Smooth muscle cell (in vitro differentiated cells): ENCODE results near the gene ZNF18. TPM values are rescaled to one million over a fixed set of nuclear protein-coding genes. Genes with fewer than 3 reads are reported as not detected.

Experiments
- DNase-seq: peaks from one replicate; lab custom pipeline; 2025; ENCODE audit not compliant: unreplicated experiment; lab: John Stamatoyannopoulos, UW
- H2AFZ ChIP-seq: fragments of 200-600 bp; sonication (generic); 2 replicates; pipeline ENCODE4 v1.6.0; 2016; ENCODE audit warnings: antibody characterized with exemption, low read depth, mild to moderate bottlenecking
- H3F3A ChIP-seq: fragments of 200-600 bp; sonication (generic); 2 replicates; pipeline ENCODE4 v1.6.0; 2017; ENCODE audit warnings: antibody characterized with exemption, low read depth
- H3K27ac ChIP-seq: fragments of 200-600 bp; sonication (generic); 2 replicates; pipeline ENCODE4 v1.5.1; 2016; ENCODE audit warnings: low read depth, mild to moderate bottlenecking
- H3K27me3 ChIP-seq: fragments of 200-600 bp; sonication (generic); 2 replicates; pipeline ENCODE4 v1.6.1; 2016; ENCODE audit warnings: low read depth, mild to moderate bottlenecking
- H3K36me3 ChIP-seq: fragments of 200-600 bp; sonication (generic); 2 replicates; pipeline ENCODE4 v1.5.1; 2016; ENCODE audit warnings: low read depth
- H3K4me1 ChIP-seq: fragments of 200-600 bp; sonication (generic); 2 replicates; pipeline ENCODE4 v1.5.1; 2016; ENCODE audit warnings: low read depth
- H3K4me2 ChIP-seq: fragments of 200-600 bp; sonication (generic); 2 replicates; pipeline ENCODE4 v1.6.0; 2016; ENCODE audit warnings: mild to moderate bottlenecking
- H3K4me3 ChIP-seq: fragments of 200-600 bp; sonication (generic); 2 replicates; pipeline ENCODE4 v1.5.1; 2016; ENCODE audit warnings: mild to moderate bottlenecking
- H3K79me2 ChIP-seq: fragments of 200-600 bp; sonication (generic); 2 replicates; pipeline ENCODE4 v1.6.0; 2016; ENCODE audit warnings: low read depth, mild to moderate bottlenecking
- H3K9ac ChIP-seq: fragments of 200-600 bp; sonication (generic); 2 replicates; pipeline ENCODE4 v1.6.0; 2016; ENCODE audit warnings: low read depth
- H3K9me3 ChIP-seq: fragments of 200-600 bp; sonication (generic); replicated peaks from 2 replicates; pipeline ENCODE4 v1.5.1; 2016; ENCODE audit warnings: low read depth
- H4K20me1 ChIP-seq: fragments of 200-600 bp; sonication (generic); 2 replicates; pipeline ENCODE4 v1.6.0; 2016; ENCODE audit warnings: low read depth
- WGBS: methylation state at CpG from one replicate; pipeline ENCODE4 v1.1.7; 2016; ENCODE audit warnings: low lambda C conversion rate; 5-methylcytosine and 5-hydroxymethylcytosine counted together
- polyA plus RNA-seq: library from polyadenylated mRNA; unstranded; fragments of >200 nt; fragmentation: Nextera tagmentation; extraction: Ambion mirVana; gene quantifications from 2 replicates; pipeline ENCODE4 v1.2.1, GENCODE V29; 2016
- total RNA-seq: library from RNA; depleted of rRNA; stranded (reverse); fragments of >200 nt; gene quantifications from 2 replicates; pipeline ENCODE4 v1.2.3, GENCODE V29; 2014
- TF ChIP-seq, protein P1 (sequence below): fragments of 200-600 bp; sonication (generic); IDR thresholded peaks from 2 replicates; pipeline ENCODE4 v1.5.1; 2017; ENCODE audit warnings: borderline replicate concordance, mild to moderate bottlenecking, antibody characterized with exemption; ENCODE audit not compliant: insufficient read depth, poor library complexity, severe bottlenecking

Gene ZNF18
- total and polyA plus RNA-seq, 2 experiments from 2014 or later: 8.6 to 10.9 TPM

DNA sequence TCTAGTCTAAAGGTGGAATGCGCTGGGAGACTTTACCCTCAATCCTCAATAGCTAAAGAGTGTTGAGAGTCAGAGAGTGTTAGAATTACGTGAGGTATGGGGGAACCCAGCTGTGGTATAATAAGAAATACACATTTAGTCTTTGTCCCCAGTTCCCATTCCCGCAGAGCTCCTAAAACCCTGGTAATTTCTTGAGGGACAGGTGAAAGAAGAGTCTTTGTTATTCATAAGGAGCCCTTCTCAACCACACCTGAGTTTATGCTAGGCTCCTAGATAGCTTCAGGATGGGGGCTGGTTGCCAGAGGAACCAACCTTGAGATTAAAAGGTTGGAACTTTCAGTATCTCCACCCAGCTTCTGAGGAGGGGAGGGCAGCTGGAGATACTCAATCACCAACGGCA lies 5.8 kb downstream of the ZNF18 start:
- peaks cover 8% of the 10 kb centered on the region for H3K4me1 ChIP-seq
- H3K4me3 ChIP-seq: no peak overlapping the region
- no peak overlapping the region for H2AFZ ChIP-seq
- H3K27ac ChIP-seq: no peak overlapping the region
- H3K27me3 ChIP-seq: no peaks in the 10 kb centered on the region
- H3K36me3 ChIP-seq: peaks cover 8% of the 10 kb centered on the region
- H3F3A ChIP-seq: no peaks in the 10 kb centered on the region
- no peak overlapping the region for H3K4me2 ChIP-seq
- DNase-seq: no peak
- no peaks in the 10 kb centered on the region for H3K9me3 ChIP-seq
- WGBS: 53% methylated on average over 4 of the region's 4 CpGs
- TF ChIP-seq, protein P1, sequence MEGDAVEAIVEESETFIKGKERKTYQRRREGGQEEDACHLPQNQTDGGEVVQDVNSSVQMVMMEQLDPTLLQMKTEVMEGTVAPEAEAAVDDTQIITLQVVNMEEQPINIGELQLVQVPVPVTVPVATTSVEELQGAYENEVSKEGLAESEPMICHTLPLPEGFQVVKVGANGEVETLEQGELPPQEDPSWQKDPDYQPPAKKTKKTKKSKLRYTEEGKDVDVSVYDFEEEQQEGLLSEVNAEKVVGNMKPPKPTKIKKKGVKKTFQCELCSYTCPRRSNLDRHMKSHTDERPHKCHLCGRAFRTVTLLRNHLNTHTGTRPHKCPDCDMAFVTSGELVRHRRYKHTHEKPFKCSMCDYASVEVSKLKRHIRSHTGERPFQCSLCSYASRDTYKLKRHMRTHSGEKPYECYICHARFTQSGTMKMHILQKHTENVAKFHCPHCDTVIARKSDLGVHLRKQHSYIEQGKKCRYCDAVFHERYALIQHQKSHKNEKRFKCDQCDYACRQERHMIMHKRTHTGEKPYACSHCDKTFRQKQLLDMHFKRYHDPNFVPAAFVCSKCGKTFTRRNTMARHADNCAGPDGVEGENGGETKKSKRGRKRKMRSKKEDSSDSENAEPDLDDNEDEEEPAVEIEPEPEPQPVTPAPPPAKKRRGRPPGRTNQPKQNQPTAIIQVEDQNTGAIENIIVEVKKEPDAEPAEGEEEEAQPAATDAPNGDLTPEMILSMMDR: no peak
- H4K20me1 ChIP-seq: peaks cover 9% of the 10 kb centered on the region
- H3K79me2 ChIP-seq: peaks cover 8% of the 10 kb centered on the region
- no peak overlapping the region for H3K9ac ChIP-seq

DNA sequence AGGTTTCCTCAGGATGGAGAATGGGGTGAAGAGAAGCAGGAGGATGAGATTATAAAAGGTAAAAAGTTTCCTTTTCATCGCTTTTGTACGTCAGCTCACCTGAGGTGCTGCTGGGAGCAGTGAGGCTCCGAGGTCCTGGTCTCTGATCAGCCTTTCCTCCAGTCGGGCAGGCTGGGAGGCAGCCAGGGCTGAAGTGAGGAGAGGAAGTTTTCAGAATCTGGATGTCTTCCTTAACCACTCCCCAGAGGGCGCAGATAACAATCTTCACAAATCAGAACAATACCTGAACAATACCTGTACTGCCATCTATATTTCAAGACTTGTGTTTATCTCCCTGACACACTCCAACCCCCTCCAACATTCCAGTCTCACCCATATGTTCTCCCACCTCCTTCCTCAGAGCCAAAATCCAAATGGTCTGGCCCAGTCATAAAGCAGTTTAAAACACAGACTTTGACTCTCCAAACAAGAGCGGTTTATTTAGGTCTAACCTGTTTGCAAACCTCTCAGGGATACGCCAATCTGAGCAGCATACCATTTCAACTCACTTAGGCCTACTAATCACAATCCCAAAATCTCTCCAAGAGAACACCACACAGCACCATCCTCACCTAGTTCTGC lies 6.8 kb downstream of the ZNF18 start:
- Histone ChIP-seq H3K4me3 (no peak overlapping the region), H4K20me1 (peaks cover 15% of the 10 kb centered on the region), H3K4me1 (no peaks in the 10 kb centered on the region), H3K4me2 (no peak overlapping the region), H3K9ac (no peak overlapping the region), H3K9me3 (no peaks in the 10 kb centered on the region), H3K36me3 (peaks cover 8% of the 10 kb centered on the region), H3K27me3 (no peaks in the 10 kb centered on the region), H2AFZ (no peak overlapping the region), H3K27ac (no peak overlapping the region), H3F3A (no peaks in the 10 kb centered on the region), H3K79me2 (no peaks in the 10 kb centered on the region)
- WGBS: 84% methylated on average over 7 of the region's 7 CpGs
- TF ChIP-seq, protein P1: no peak
- no peak for DNase-seq

DNA sequence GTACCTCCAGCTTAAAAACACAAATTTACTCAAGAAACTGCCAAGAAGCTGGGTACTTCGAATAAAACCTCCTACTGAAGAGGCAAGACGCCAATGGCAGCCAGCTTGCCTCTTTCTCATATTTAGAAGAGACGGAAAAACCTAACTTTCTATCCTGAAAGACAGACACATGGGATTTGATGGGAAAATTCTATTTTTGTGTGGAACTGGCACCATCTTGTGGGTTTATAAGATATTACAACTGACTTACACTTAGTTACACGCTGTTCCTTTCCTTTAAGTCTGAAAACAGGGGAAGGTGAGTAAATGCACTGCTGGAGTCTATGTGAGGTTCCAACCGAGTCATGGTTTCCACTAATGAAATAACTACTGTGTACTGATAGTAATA lies 10.3 kb downstream of the ZNF18 start:
- H3K4me2 ChIP-seq: no peak overlapping the region
- peaks cover 8% of the 10 kb centered on the region for H3K36me3 ChIP-seq

More for the DNA sequence above, 10.3 kb downstream of the ZNF18 start:
- Histone ChIP-seq H3K9me3 (no peaks in the 10 kb centered on the region), H3K4me1 (no peaks in the 10 kb centered on the region), H3K27me3 (no peaks in the 10 kb centered on the region), H3K9ac (no peak overlapping the region), H3F3A (no peaks in the 10 kb centered on the region), H3K27ac (no peak overlapping the region), H3K79me2 (no peaks in the 10 kb centered on the region), H2AFZ (no peak overlapping the region), H4K20me1 (peaks cover 15% of the 10 kb centered on the region), H3K4me3 (no peak overlapping the region)
- TF ChIP-seq, protein P1: peak; percentile 54
- no peak for DNase-seq
- 35% methylated on average over 5 of the region's 5 CpGs for WGBS
